GM03348 (cell line): Measurements from ENCODE around the gene SRCIN1.
"Not testable (repeated sequence)": the region's sequence is repeated elsewhere in the genome, so short reads cannot be mapped to it uniquely, and the experiment has no call there.

Experiments
- DNase-seq: peaks from one replicate; pipeline ENCODE4 v3.0.0; 2012; ENCODE audit warnings: low spot score

Gene SRCIN1

DNA sequence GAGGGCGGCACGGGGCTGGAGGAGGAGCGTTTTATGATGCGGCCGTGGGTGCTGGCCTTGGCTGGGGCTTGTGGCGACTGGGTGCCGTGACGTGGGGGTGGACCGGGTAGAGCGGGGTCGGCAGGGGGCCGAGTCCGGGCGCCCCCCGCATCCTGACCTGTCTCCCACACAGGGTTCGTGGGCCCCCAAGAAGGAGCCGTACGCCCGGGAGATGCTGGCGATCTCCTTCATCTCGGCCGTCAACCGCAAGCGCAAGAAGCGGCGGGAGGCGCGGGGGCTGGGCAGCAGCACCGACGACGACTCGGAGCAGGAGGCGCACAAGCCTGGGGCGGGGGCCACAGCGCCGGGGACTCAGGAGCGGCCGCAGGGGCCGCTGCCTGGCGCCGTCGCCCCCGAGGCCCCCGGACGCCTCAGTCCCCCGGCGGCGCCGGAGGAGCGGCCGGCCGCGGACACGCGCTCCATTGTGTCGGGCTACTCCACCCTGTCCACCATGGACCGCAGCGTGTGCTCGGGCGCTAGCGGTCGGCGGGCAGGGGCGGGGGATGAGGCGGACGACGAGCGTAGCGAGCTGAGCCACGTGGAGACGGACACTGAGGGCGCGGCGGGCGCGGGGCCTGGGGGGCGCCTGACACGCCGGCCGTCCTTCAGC is 95.9 kb downstream of the SRCIN1 start:
- peak; percentile 28 for DNase-seq

GRCh38 chr17:38508954-38509771 is 96.6 kb downstream of the SRCIN1 start:
- peak; percentile 89 for DNase-seq

- DNase-seq, result no peak
Observed at GRCh38 chr17:38508570-38508950, 97.2 kb downstream of the SRCIN1 start.

DNA sequence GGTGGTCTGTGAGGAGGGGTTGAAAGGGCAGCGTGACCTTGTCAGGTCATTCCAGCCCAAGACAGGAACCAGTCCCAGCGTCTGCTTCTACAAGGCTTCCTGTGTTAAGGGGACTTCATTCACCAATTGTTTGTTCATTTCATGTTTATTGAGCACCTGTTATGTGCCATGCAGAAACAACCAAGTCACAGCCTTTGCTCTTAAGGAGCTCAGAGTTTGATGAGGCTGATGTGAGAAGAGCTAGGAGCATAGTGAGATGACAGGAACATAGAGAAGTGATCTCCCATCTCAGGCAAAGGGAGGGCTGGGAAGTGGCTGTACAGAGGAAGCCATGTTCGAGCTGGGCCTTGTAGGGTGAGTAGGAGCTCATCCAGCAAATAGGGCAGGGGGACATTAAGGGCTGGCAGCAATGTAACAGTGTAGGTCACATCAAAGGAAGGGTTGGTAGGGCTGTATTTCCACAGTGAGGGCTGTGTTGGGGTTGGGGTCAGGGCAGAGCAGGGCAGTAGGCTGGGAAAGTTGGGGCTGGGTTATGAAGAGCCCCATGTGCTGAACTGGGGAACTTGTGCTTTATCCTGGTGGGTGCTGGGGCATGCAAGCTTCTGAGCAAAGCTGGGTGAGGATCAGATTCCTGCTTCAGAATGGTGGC is 97.7 kb downstream of the SRCIN1 start:
- no peak for DNase-seq

- DNase-seq, result no peak
Observed at GRCh38 chr17:38507436-38507835, 98.3 kb downstream of the SRCIN1 start.

GRCh38 chr17:38504216-38504615 is 101.5 kb downstream of the SRCIN1 start:
- no peak for DNase-seq

- not testable (repeated sequence) for DNase-seq
Observed at GRCh38 chr17:38503286-38503913, 102.4 kb downstream of the SRCIN1 start.

GRCh38 chr17:38501718-38502117 is 104.0 kb downstream of the SRCIN1 start:
- DNase-seq, result not testable (repeated sequence)

- not testable (repeated sequence) for DNase-seq
Observed at GRCh38 chr17:38499230-38499629, 106.5 kb downstream of the SRCIN1 start.

GRCh38 chr17:38498353-38498752 is 107.4 kb downstream of the SRCIN1 start:
- DNase-seq, result no peak

- not testable (repeated sequence) for DNase-seq
Observed at GRCh38 chr17:38497656-38498055, 108.1 kb downstream of the SRCIN1 start.

DNA sequence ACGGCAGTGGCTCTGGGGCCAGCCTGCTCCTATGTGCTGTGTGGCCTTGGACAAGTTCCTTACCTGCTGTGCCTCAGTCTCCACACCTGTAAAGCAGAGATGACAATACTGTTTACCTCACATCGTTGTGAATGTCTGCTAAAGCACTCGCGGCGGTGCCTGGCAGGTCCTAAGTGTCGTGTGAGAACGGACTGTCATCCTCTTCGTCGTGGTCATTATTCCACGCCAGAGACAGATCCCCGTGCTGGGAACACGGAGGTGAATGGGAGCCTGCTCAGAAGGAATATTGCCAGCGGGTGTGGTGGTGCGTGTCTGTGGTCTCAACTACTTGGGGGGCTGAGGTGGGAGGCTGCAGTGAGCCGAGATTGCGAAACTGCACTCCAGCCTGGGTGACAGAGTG is 111.6 kb downstream of the SRCIN1 start:
- not testable (repeated sequence) for DNase-seq

DNA sequence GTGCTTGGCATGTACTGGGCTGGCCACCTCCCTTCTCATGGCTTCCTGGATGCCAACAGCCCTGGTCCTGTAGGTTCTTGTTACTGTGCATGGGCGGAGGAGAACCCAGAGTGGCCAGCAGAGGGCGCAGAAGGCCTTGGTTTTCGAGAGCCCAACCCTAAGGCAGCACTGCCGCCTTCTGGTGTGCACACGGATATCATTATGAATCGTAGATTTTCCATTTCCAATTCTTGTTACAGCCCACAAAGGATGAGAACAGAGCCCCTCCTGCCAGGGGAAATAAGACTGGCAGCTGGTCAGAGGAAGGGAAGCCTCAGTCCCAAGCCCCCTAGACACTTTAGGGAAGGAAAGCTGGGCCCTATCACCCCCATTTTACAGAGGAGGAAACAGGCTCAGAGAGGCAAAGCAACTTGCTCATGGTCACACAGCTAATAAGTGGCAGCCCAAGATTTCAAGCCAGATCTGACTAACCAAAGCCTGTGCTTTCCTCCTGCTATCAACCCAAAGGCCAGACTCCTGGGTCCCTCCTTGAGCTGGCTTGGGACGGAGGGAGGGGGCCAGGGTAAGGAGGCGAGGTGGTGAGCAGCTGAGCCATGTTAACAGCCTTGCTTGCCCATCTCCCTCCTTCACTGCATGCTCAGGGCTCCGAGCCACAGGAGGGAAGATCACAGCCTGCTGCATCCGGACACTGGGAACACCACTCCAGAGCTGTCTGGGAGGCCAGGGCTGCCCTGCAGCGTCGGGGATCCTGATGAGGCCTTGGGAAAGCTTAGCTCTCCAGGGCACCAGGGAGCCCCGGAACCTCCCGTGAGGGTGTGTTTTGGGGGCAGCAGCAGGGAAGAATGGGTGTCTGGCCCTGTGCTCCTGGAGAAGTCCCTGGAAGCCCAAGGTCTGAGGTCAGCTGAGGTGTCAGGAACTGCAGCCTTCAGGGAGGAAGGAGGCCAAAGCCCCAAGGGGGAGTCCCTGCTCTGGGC is 113.4 kb downstream of the SRCIN1 start:
- peak; percentile 61 for DNase-seq

GRCh38 chr17:38491346-38492066 is 114.2 kb downstream of the SRCIN1 start:
- not testable (repeated sequence) for DNase-seq

- not testable (repeated sequence) for DNase-seq
Observed at GRCh38 chr17:38489774-38490173, 116.0 kb downstream of the SRCIN1 start.

GRCh38 chr17:38485681-38486298 is 120.0 kb downstream of the SRCIN1 start:
- not testable (repeated sequence) for DNase-seq

GRCh38 chr17:38485146-38485468 is 120.6 kb downstream of the SRCIN1 start:
- DNase-seq, result no peak

GRCh38 chr17:38484242-38485145 is 121.3 kb downstream of the SRCIN1 start:
- DNase-seq, result peak; percentile 65

GRCh38 chr17:38482700-38483043 is 123.1 kb downstream of the SRCIN1 start:
- not testable (repeated sequence) for DNase-seq
